Lung (tissue), 12 donors: ENCODE results near the gene PNMA8B. TPM values are rescaled to one million over a fixed set of nuclear protein-coding genes. Genes with fewer than 3 reads are reported as not detected.

Experiments used
- ATAC-seq: fragments of 200-7000 bp; cut with Tn5 transposase; one replicate; pipeline ENCODE4 v1.9.1; 2020; ENCODE audit warnings: moderate number of reproducible peaks; ENCODE audit not compliant: insufficient read depth, low FRiP score
- DNase-seq, 3 donors: peaks; one replicate each; pipeline ENCODE4 v3.0.0-alpha.2; 2013 to 2017
- H3K27ac ChIP-seq, 2 donors: one replicate each; pipeline ENCODE4 v1.5.1; 2013; ENCODE audit warnings: mild to moderate bottlenecking in 2 of 2, moderate library complexity in 2 of 2, control low read depth in 1 of 2, inconsistent platforms in 1 of 2, low read depth in 1 of 2, low read length in 1 of 2
- H3K27me3 ChIP-seq, 3 donors: one replicate each; pipeline ENCODE4 v1.5.1; 2013; ENCODE audit warnings: low read length in 2 of 3; ENCODE audit not compliant: control insufficient read depth in 3 of 3, insufficient read depth in 3 of 3
- H3K36me3 ChIP-seq, 4 donors: one replicate each; pipeline ENCODE4 v1.5.1; 2013; ENCODE audit warnings: low read length in 4 of 4, mild to moderate bottlenecking in 1 of 4, moderate library complexity in 1 of 4; ENCODE audit not compliant: control insufficient read depth in 4 of 4, insufficient read depth in 4 of 4
- H3K4me1 ChIP-seq, 5 donors: one replicate each; pipeline ENCODE4 v1.5.1; 2013; ENCODE audit warnings: low read length in 5 of 5, mild to moderate bottlenecking in 2 of 5, moderate library complexity in 1 of 5; ENCODE audit not compliant: control insufficient read depth in 5 of 5, insufficient read depth in 5 of 5
- H3K4me3 ChIP-seq: one replicate; pipeline ENCODE4 v1.5.1; 2013; ENCODE audit warnings: mild to moderate bottlenecking, control low read depth, moderate library complexity
- H3K9ac ChIP-seq, 2 donors: one replicate each; pipeline ENCODE4 v1.5.1; 2013; ENCODE audit warnings: low read length in 2 of 2, control low read depth in 1 of 2; ENCODE audit not compliant: insufficient read depth in 1 of 2
- H3K9me3 ChIP-seq, 4 donors: one replicate each; pipeline ENCODE4 v1.5.1; 2013; ENCODE audit warnings: low read length in 3 of 4, mild to moderate bottlenecking in 1 of 4, moderate library complexity in 1 of 4; ENCODE audit not compliant: control insufficient read depth in 4 of 4, insufficient read depth in 3 of 4
- WGBS, 2 donors: extraction: QIAGEN DNeasy Blood & Tissue Kit; methylation state at CpG; one replicate each; pipeline ENCODE4 v1.1.7; 2013; 5-methylcytosine and 5-hydroxymethylcytosine counted together
- polyA plus RNA-seq, 2 donors: library from polyadenylated mRNA; stranded (reverse); fragments of 200-250 nt; gene quantifications; one replicate each; pipeline ENCODE4 v1.2.1, GENCODE V29; 2013
- total RNA-seq, 2 donors: library from RNA; depleted of rRNA in 1 of 2; stranded (reverse); fragments of >200 nt in 1 of 2; gene quantifications; one replicate each; pipeline ENCODE4 v1.2.1, GENCODE V29; 2014 to 2021
- TF ChIP-seq, protein P1 (sequence below): IDR thresholded peaks from 2 replicates; pipeline ENCODE4 v1.5.1; 2012; ENCODE audit warnings: mild to moderate bottlenecking; ENCODE audit errors: control extremely low read depth, extremely low read depth
- donor health status: control.
- donor health status: control.
- donor health status: Bipolar disorder and iron deficiency.
- donor health status: healthy.
- donor health status: DM: yes; HTN: yes; CAD: no.

Gene PNMA8B
- total and polyA plus RNA-seq, 4 donors: 0.48 to 4.1 (median 1.2) TPM

- TF ChIP-seq, protein P1, sequence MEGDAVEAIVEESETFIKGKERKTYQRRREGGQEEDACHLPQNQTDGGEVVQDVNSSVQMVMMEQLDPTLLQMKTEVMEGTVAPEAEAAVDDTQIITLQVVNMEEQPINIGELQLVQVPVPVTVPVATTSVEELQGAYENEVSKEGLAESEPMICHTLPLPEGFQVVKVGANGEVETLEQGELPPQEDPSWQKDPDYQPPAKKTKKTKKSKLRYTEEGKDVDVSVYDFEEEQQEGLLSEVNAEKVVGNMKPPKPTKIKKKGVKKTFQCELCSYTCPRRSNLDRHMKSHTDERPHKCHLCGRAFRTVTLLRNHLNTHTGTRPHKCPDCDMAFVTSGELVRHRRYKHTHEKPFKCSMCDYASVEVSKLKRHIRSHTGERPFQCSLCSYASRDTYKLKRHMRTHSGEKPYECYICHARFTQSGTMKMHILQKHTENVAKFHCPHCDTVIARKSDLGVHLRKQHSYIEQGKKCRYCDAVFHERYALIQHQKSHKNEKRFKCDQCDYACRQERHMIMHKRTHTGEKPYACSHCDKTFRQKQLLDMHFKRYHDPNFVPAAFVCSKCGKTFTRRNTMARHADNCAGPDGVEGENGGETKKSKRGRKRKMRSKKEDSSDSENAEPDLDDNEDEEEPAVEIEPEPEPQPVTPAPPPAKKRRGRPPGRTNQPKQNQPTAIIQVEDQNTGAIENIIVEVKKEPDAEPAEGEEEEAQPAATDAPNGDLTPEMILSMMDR: no peak
- H3K27ac ChIP-seq: no peak overlapping the region
- H3K9me3 ChIP-seq: no peaks in the 10 kb centered on the region
- H3K9ac ChIP-seq: no peak overlapping the region
- DNase-seq (peak in 2 of 3 donors; percentile 32 to 49), ATAC-seq (no peak)
- 46 to 52% methylated on average over 4 of the region's 4 CpGs for WGBS, 2 donors
- no peak overlapping the region for H3K4me3 ChIP-seq
- H3K27me3 ChIP-seq: no peaks in the 10 kb centered on the region
- peaks cover 0 to 4% (median 0%) of the 10 kb centered on the region in 5 donors for H3K4me1 ChIP-seq
- no peaks in the 10 kb centered on the region for H3K36me3 ChIP-seq
Observed at GRCh38 chr19:46452186-46452585, 43.5 kb downstream of the PNMA8B start.

DNA sequence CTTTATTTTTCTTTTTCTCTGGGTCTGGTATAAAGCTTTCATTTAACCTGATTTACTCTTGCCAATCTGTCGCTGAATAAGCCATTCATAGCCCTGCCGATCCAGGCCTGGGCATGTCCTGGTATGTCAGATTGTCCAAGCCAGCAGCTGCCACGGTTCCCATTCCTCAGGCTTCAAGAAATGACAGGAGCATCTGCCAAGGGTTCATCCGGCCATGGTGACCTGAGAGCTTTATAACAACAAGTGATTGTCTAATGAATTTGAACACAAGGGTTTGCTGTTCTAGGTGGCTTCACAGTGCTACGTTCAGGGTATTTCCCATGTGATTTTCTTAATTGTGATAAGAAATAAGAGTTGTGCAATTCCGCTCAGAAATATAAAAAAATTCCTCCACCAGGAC, 44.3 kb downstream of the PNMA8B start:
- DNase-seq (no peak), ATAC-seq (no peak)

GRCh38 chr19:46450737-46451136, 44.9 kb downstream of the PNMA8B start:
- H3K9me3 ChIP-seq: no peaks in the 10 kb centered on the region
- no peak overlapping the region for H3K4me3 ChIP-seq
- DNase-seq (no peak), ATAC-seq (no peak)
- 80 to 84% methylated on average over 5 of the region's 5 CpGs for WGBS, 2 donors
- H3K27ac ChIP-seq: no peak overlapping the region
- no peaks in the 10 kb centered on the region for H3K27me3 ChIP-seq
- no peaks in the 10 kb centered on the region for H3K36me3 ChIP-seq
- TF ChIP-seq, protein P1: no peak
- peaks cover 0 to 4% (median 0%) of the 10 kb centered on the region in 5 donors for H3K4me1 ChIP-seq
- no peak overlapping the region for H3K9ac ChIP-seq

More for the DNA sequence above, 44.3 kb downstream of the PNMA8B start:
- Histone ChIP-seq H3K9me3 (no peaks in the 10 kb centered on the region), H3K27me3 (no peaks in the 10 kb centered on the region), H3K36me3 (no peaks in the 10 kb centered on the region), H3K4me1 (peaks cover 0 to 4% (median 0%) of the 10 kb centered on the region in 5 donors), H3K27ac (no peak overlapping the region), H3K9ac (no peak overlapping the region), H3K4me3 (no peak overlapping the region)
- TF ChIP-seq, protein P1: no peak
- WGBS, 2 donors: 71 to 76% methylated on average over 6 of the region's 6 CpGs

- no peak for ATAC-seq
- DNase-seq: no peak
- H3K4me1 ChIP-seq: peaks cover 0 to 4% (median 0%) of the 10 kb centered on the region in 5 donors
- H3K27me3 ChIP-seq: no peaks in the 10 kb centered on the region
- no peak overlapping the region for H3K4me3 ChIP-seq
- no peaks in the 10 kb centered on the region for H3K9me3 ChIP-seq
- TF ChIP-seq, protein P1: no peak
- WGBS, 2 donors: 58 to 64% methylated on average over 7 of the region's 7 CpGs
- no peak overlapping the region for H3K9ac ChIP-seq
- H3K27ac ChIP-seq: no peak overlapping the region
- H3K36me3 ChIP-seq: no peaks in the 10 kb centered on the region
Observed at GRCh38 chr19:46449228-46449627, 46.4 kb downstream of the PNMA8B start.
